DMS79 (cell line): Measurements from ENCODE around the gene C6orf89.

Experiments used
- DNase-seq: peaks from one replicate; lab custom pipeline; 2025; lab: John Stamatoyannopoulos, UW

Gene C6orf89

DNA sequence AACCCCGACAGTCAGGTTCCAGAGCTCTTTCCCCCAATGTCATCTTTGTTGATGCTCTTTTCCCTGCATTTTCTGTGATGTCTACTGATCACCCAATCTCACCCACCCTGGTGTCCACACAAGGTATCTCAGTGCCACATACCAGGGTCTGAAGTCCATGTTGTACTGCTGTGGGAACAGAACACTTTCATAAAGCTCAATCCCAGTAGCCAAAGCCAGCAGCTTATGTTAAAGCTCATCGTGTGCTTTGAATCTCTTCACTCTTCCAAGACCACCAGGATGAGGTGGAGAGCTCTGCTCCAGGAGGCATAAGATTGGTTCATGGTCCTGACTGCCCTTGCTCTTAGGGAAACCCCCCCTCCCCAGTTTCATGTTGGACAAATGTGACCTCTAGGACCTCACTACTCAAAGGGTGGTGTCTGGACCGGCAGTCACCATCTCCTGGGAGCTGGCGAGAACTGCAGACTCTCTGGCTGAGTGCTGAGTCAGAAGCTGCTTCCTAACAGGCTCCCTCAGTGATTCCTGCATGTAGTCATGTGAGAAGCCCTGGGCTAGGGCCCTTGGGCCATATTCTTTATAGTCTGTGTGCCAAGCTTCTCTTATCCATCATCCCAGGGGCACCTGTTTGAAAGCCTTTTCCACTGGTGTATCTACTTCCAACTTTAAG lies 33.1 kb upstream of the C6orf89 start:
- no peak for DNase-seq

DNA sequence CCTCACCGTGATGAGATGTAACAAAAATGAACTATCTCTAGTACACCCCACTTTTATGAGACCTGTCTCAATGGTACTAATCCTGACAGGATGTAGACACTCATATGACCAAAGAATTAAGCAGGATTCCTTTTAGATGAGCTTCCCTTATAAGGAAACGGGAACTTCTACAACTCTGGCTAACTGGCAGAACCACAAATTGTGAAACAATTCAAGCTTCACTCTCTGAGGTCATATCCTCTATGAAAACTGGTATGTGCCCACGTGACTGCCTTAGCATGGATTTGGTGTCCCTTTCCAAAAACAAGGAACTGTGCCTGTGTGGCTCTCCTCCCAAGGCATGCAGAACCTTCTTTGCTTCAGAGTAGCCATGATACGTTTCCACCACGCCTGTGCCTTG lies 32.4 kb upstream of the C6orf89 start:
- DNase-seq = no peak

DNA sequence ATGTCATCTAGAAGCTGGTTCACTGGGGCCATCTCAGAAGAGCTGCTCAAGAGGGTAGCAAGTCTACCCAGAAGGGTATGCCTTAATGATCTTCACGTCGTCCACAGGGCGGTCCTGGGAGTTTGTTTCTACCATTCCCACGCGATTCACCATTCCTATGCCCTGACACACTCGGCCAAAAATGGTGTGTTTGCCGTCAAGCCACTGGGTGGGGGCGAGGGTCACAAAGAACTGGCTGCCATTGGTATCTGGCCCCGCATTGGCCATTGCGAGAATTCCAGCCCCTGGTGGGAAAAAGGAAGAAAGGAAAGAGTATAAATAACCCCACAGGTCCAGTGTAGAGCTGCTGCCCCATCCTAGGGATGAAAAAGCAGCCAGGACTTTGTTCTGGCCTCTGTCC lies 30.0 kb upstream of the C6orf89 start:
- DNase-seq = no peak

GRCh38 chr6:36856277-36856676 lies 29.5 kb upstream of the C6orf89 start:
- peak; percentile 88 for DNase-seq

GRCh38 chr6:36857325-36857724 lies 28.4 kb upstream of the C6orf89 start:
- DNase-seq = no peak

DNA sequence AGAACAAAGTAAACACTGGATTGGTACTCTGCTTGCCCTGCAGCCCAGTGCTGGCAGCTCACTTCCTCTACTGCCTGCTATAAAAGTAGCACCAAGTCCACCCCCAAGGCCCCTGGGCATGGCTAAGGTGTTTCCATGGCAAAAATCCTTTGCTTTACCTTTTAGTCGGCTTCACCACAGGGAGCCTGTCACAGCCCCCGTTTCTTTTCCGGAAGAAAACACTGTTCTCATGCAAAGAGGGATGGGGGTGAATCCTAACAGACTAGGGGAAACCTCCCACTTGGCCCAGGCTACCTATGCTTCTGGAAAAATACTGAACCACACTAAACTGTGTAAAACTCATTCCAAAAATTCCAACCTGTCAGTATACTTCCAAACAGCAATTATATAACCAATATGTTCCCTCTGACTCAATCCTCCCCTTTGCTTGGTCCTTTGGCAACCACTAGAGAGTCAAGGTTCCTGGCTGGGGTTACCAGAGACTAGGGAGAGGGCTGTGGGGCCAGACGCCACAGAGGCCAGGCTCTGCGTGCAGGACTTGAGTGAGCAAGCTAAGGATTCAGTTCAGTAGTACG lies 27.3 kb upstream of the C6orf89 start:
- no peak for DNase-seq

GRCh38 chr6:36860126-36860525 lies 25.6 kb upstream of the C6orf89 start:
- no peak for DNase-seq

GRCh38 chr6:36862164-36862847 lies 23.4 kb upstream of the C6orf89 start:
- DNase-seq = no peak

DNA sequence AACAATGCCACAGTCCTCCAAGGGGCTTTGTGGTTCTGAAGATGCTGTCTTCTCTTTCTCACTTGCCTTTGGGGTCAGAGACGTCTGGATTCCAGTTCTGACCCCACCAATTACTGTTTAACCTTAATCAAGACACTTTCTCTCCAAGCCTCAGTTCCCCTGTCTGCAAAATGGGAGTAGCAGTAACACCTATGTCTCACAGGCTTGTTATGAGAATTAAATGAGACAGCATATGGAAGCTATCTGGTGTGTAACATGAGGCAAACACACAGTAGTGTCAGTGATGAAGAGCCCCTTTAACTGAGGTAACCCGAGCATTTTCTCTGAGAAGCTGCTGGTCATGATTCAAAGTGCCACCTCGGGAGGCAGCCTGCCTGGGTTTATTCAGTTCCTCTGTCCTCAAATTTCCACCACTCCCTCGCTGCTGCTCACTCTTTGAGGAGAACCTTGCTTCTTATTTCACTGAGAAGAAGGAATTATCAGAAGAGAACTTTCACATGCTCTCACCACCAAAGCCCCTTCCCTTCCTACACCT lies 22.8 kb upstream of the C6orf89 start:
- DNase-seq = no peak

DNA sequence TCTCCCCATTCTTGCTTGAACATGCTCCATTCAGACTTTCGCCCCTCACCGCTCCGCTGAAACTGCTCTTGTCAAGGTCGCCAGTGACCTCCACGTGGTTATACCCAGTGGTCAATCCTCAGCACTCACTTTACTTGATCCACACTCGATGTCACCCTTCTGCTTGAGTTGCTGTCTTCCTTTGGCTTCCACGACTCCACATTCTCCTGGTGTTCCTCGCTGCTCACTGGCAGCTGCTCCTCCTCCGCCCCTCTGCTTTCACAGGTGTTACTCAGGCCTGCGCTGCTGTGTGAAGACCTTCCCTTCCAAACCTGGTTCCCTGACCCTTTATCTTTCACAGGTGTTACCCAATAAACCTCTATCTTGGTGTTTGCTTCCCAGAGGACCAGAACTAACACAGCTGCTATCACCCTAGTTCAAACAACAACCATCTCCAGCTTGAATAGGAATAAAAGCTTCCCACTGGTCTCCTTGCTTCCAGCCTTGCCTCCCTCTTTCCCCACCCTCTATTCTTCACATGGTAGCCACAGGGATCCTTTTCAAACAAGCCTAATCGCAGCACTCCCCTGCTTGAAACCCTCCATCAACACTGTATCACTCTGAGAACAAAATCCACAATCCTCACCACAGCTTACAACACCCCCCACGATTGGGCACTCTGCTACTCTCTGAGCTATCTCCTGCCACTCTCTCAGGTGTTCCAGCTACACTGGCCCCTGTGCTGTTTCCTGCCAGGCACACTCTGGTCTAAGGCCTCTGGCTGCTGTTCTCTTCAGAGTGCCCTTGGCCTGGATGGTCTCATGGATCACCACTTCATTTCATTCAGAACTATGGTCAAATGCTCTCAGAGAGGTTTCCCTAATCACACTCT lies 21.8 kb upstream of the C6orf89 start:
- no peak for DNase-seq

GRCh38 chr6:36865835-36866234 lies 19.9 kb upstream of the C6orf89 start:
- DNase-seq = no peak

DNA sequence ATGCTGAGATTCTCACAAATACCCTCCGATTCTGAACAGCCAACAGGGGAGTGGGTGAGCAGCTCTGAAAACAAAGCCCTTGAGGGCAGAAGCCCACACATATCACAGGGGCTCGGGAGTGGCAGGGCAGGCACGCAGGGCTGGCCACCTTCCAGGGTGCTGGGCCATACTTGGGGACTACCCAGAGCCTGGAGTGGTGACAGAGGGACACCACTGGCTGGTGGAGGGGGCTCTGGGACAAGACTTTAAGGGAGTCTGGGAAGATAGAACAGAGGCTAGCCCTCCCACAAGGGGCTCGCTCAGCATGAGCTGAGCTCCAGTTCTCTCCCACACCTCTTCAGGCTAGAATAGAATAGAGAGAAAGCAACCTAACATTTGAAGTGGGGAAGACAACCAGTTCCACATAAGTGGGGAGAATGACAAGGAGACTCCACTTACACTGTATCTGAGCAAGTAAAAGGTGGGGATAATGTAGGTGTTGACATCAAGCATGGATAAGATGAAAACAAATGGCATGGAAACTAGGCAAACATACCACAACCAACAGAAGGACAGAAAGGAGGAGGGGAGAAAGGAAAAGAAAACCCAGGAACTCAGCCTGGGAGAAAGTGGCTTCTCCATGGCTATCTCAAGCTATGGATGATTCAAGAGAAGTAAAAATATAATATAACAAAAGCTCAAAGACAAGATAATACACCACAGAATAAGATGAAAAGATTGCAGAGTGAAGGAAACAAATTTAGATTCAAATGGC lies 18.1 kb upstream of the C6orf89 start:
- DNase-seq = no peak

GRCh38 chr6:36871686-36872085 lies 14.1 kb upstream of the C6orf89 start:
- DNase-seq = no peak

DNA sequence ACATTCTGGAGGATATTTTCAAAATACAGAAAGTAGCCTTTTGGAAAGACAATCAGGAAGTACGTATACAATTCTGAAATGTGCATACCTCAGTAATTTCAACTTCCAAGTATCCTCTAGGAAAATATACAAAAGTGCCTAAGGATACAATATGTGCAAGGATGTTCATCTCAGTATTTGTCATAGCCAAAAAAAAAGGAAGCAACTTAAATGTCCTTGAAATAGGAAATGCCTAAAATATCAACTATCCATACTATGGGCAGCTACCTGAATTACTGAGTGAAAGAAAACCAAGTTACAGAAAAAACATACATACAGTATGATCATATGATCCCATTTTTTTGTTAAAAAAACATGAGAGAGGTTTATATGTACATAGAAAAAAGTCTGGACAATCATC lies 12.6 kb upstream of the C6orf89 start:
- DNase-seq = no peak

DNA sequence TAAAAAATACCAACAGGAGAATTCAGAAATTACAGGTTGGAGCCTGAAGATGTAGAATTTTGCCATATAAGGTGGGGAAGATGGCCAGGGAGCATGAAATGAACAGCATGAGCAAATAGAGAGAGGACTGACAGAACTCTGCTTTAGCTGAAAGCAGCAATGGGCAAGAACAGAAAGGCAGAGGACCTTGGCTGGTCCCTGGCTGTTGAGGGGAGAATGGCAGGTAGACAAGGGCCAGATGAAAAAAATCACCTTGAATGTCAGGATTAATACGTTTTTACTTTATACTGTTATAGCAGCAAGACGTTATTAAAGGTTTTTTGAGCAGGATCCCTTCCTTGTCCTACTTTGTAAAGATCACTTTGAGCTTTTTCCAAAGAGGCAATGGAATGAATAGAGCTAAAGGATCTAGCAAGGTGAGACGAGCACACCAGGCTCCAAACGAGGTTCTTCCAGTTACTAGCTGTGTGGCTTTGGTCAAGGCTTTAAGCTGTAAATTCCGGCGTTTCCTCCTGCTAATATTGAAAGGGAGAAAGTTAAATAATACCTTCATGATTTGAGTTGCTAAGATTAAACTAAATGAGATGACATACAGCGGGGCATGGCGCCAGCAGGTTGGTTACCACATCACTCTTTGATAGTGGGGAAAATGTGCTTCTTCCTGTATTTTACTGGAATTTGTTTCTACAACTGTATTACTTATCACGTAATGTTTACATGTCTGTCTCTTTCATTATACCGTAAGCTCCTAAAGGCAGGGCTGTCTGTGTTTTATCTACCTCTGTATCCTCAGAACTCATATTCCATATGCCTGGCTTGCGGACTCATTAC lies 11.9 kb upstream of the C6orf89 start:
- peak; percentile 30 for DNase-seq

DNA sequence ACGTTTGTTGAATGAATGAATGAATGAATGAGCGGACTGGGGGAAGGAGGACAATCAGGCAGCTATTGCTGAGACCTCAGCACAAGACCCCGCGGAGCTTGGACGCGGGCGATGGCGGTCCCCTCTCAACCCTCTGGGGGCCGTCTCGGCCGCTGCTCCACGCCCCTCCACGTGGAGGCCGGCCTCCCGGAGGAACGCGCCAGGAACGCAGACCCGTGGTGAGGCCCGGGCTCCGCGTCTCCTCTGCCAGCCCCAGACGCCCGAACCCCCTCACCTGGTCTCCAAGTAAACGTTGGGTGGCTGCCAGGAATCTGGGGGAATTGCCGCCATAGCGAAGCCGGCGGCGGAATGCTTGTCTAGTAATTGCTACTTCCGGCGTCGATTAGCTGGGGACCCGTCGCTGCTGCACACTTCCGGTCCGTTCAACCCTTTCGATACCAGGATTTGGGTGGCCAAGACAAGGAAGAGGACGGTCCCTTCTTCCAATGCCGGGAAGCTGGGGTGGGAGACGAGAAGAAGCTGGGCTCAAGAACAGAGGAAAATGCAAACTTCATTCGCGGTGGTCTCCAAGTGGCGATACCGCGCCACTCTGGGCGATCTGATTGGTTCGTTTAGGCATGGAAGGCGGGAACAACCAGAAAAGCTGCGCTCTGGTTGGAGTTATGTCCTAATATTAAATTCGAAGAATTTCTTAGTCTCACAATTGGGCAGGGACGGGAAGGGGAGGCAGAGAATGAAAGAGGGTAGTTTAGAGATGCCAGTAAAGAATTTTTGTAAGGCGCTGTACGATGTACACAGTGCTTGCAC lies 11.1 kb upstream of the C6orf89 start, which contains the start of gene PPIL1:
PPIL1 (minus strand) TSS at position 361 of the 807 bp plus-strand sequence; CDS start at position 330, 31 bp downstream.
- DNase-seq = peak; percentile 96

DNA sequence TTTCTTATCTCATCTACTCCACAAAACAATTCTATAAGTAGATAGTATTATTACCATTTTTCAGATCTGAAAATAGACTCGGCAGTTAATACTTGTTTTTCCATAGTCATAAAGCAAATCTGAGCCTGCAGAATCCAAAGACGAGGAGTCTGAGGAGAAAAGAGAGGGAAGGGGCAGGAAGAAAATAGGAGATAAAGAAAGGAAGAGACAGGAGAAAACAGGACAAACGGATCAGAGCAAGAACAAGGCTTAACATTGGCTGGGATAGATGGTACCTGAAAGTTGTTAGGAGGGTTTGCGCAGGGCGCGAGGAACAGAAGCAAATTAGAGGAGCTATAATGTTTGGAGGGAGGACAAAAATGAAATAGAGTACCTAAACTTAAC lies 10.5 kb upstream of the C6orf89 start:
- no peak for DNase-seq

DNA sequence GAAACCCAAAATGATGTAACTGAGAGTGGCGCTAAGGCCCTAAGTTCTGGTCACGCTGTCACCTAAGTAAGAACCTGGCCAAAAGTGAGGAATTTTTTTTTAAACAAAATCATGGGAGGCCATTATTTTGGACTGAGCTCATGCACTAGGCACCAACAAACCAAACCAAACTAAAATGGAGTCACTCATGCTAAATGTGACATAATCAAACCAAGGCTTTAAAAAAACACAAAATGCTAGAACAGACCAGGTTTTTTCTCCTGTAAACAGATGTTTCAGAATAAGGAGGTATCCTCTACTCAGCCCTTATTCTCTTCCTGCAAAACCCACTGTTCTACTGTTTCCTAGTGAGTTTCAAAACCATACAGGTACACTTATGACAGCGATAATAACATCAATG lies 1.1 kb upstream of the C6orf89 start:
- DNase-seq = no peak

DNA sequence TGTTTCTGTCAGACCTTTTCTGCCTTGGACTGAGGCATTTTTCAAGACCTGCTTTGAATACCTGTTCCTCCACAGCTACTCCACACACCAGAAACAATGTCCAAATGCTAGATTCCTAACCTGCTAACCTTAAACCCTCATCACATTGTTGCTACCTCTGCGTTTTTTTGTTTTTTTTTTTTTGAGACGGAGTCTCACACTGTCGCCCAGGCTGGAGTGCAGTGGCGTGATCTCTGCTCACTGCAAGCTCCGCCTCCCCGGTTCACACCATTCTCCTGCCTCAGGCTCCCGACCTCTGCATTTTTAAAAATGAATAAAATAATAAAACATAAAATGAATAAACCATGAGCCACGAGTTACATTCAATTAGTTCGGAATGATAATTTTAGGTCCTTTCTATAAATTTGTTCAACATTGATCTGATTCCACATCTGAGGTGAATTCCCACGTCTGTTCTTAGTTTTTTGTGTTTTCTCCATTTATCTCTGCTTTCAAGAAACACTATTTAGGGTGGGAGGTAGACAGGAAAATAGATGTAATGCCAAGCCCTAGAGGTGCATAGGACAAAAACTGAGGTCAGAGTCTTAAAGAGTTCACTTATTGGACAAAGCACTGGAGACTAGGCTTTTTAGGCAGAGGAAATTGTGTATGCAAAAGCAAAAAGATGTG lies 1.3 kb downstream of the C6orf89 start:
- no peak for DNase-seq
